Measurements from ENCODE around the gene TRIM62.
"Not testable (repeated sequence)": the region's sequence is repeated elsewhere in the genome, so short reads cannot be mapped to it uniquely, and the experiment has no call there.

TRIM62 gene

GRCh38 chr1:33110477-33110876 is 71.4 kb downstream of the TRIM62 start:
- H3K4me3 ChIP-seq (ENCODE audit: low read length), result no peak overlapping the region
- no peak for TF ChIP-seq CTCF (IDR thresholded peaks at IDR 0.05; ENCODE audit: insufficient read depth, low read depth, low read length, missing control alignments)
- no peak for DNase-seq (ENCODE audit: low read depth)

GRCh38 chr1:33100119-33100415 is 81.8 kb downstream of the TRIM62 start:
- not testable (repeated sequence) for H3K4me3 ChIP-seq (ENCODE audit: low read length)
- DNase-seq (ENCODE audit: low read depth), result peak; percentile 66

GRCh38 chr1:33099290-33100118 is 82.3 kb downstream of the TRIM62 start:
- peak; percentile 52 for TF ChIP-seq CTCF (IDR thresholded peaks at IDR 0.05; ENCODE audit: insufficient read depth, low read depth, low read length, missing control alignments)
- peak; percentile 97 for DNase-seq (ENCODE audit: low read depth)
- H3K4me3 ChIP-seq (ENCODE audit: low read length), result no peak overlapping the region

GRCh38 chr1:33098371-33098770 is 83.5 kb downstream of the TRIM62 start:
- no peak overlapping the region for H3K4me3 ChIP-seq (ENCODE audit: low read length)
- no peak for TF ChIP-seq CTCF (IDR thresholded peaks at IDR 0.05; ENCODE audit: insufficient read depth, low read depth, low read length, missing control alignments)
- no peak for DNase-seq (ENCODE audit: low read depth)

GRCh38 chr1:33097762-33098161 is 84.1 kb downstream of the TRIM62 start:
- TF ChIP-seq CTCF (IDR thresholded peaks at IDR 0.05; ENCODE audit: insufficient read depth, low read depth, low read length, missing control alignments), result no peak
- DNase-seq (ENCODE audit: low read depth), result no peak
- no peak overlapping the region for H3K4me3 ChIP-seq (ENCODE audit: low read length)

- DNase-seq (ENCODE audit: low read depth), result no peak
- TF ChIP-seq CTCF (IDR thresholded peaks at IDR 0.05; ENCODE audit: insufficient read depth, low read depth, low read length, missing control alignments), result no peak
These were observed 84.7 kb downstream of the TRIM62 start for GRCh38 chr1:33097137-33097611.

GRCh38 chr1:33096363-33097005 is 85.4 kb downstream of the TRIM62 start:
- no peak for TF ChIP-seq CTCF (IDR thresholded peaks at IDR 0.05; ENCODE audit: insufficient read depth, low read depth, low read length, missing control alignments)
- no peak for DNase-seq (ENCODE audit: low read depth)

More at GRCh38 chr1:33097137-33097611, 84.7 kb downstream of the TRIM62 start:
- H3K4me3 ChIP-seq (ENCODE audit: low read length), result no peak overlapping the region

More at GRCh38 chr1:33096363-33097005, 85.4 kb downstream of the TRIM62 start:
- no peak overlapping the region for H3K4me3 ChIP-seq (ENCODE audit: low read length)

Data from epithelial cell of esophagus (primary cell).